ENCODE results near the gene IMMP2L.

The IMMP2L gene

GRCh38 chr7:110835849-110836248 lies 726.4 kb downstream of the IMMP2L start:
- no peak for DNase-seq

- no peak for DNase-seq
These were observed 727.1 kb downstream of the IMMP2L start for GRCh38 chr7:110835218-110835617.

GRCh38 chr7:110831419-110831818 lies 730.9 kb downstream of the IMMP2L start:
- DNase-seq = no peak

- no peak for DNase-seq
These were observed 731.5 kb downstream of the IMMP2L start for GRCh38 chr7:110830778-110831177.

GRCh38 chr7:110827936-110828335 lies 734.4 kb downstream of the IMMP2L start:
- no peak for DNase-seq

GRCh38 chr7:110827287-110827855 lies 734.9 kb downstream of the IMMP2L start:
- no peak for DNase-seq

- no peak for DNase-seq
These were observed 748.3 kb downstream of the IMMP2L start for GRCh38 chr7:110813986-110814385.

- DNase-seq = no peak
These were observed 752.5 kb downstream of the IMMP2L start for GRCh38 chr7:110809832-110810231.

- DNase-seq = no peak
These were observed 753.9 kb downstream of the IMMP2L start for GRCh38 chr7:110808361-110808760.

GRCh38 chr7:110804501-110804900 lies 757.8 kb downstream of the IMMP2L start:
- no peak for DNase-seq

GRCh38 chr7:110803602-110804143 lies 758.6 kb downstream of the IMMP2L start:
- DNase-seq = no peak

GRCh38 chr7:110801502-110801901 lies 760.8 kb downstream of the IMMP2L start:
- DNase-seq = no peak

- DNase-seq = no peak
These were observed 761.3 kb downstream of the IMMP2L start for GRCh38 chr7:110800984-110801383.

GRCh38 chr7:110797656-110798055 lies 764.6 kb downstream of the IMMP2L start:
- DNase-seq = no peak

- no peak for DNase-seq
These were observed 771.3 kb downstream of the IMMP2L start for GRCh38 chr7:110790992-110791391.

- DNase-seq = no peak
These were observed 775.8 kb downstream of the IMMP2L start for GRCh38 chr7:110786328-110786965.

- DNase-seq = no peak
These were observed 777.5 kb downstream of the IMMP2L start for GRCh38 chr7:110784749-110785148.

- no peak for DNase-seq
These were observed 781.6 kb downstream of the IMMP2L start for GRCh38 chr7:110780712-110781111.

- DNase-seq = no peak
These were observed 783.0 kb downstream of the IMMP2L start for GRCh38 chr7:110779339-110779738.

GRCh38 chr7:110775046-110775445 lies 787.2 kb downstream of the IMMP2L start:
- DNase-seq = no peak

GRCh38 chr7:110774071-110774470 lies 788.2 kb downstream of the IMMP2L start:
- DNase-seq = no peak

GRCh38 chr7:110772615-110773014 lies 789.7 kb downstream of the IMMP2L start:
- DNase-seq = no peak

- no peak for DNase-seq
These were observed 790.6 kb downstream of the IMMP2L start for GRCh38 chr7:110771717-110772116.

- DNase-seq = no peak
These were observed 794.7 kb downstream of the IMMP2L start for GRCh38 chr7:110767550-110768110.
